GM18520 (cell line): Measurements from ENCODE around the gene COL8A1.

Experiments
- ATAC-seq: cut with Tn5 transposase; IDR thresholded peaks from one replicate; pipeline ENCODE4 v1.9.1; 2021; ENCODE audit not compliant: unreplicated experiment

COL8A1 gene

GRCh38 chr3:99637368-99638111 is 854 bp upstream of the COL8A1 start:
- no peak for ATAC-seq

- no peak for ATAC-seq
Measured at GRCh38 chr3:99639579-99639978, 1.2 kb downstream of the COL8A1 start.

- no peak for ATAC-seq
Measured at GRCh38 chr3:99640214-99640851, 1.9 kb downstream of the COL8A1 start.

GRCh38 chr3:99641480-99641879 is 3.1 kb downstream of the COL8A1 start:
- ATAC-seq = no peak

GRCh38 chr3:99641982-99642381 is 3.6 kb downstream of the COL8A1 start:
- no peak for ATAC-seq

GRCh38 chr3:99644017-99644416 is 5.6 kb downstream of the COL8A1 start:
- ATAC-seq = no peak

- ATAC-seq = no peak
Measured at GRCh38 chr3:99644746-99645145, 6.4 kb downstream of the COL8A1 start.

GRCh38 chr3:99645277-99646106 is 7.1 kb downstream of the COL8A1 start:
- ATAC-seq = no peak

- no peak for ATAC-seq
Measured at GRCh38 chr3:99646107-99646435, 7.7 kb downstream of the COL8A1 start.

- no peak for ATAC-seq
Measured at GRCh38 chr3:99647081-99647480, 8.7 kb downstream of the COL8A1 start.

GRCh38 chr3:99648101-99648500 is 9.7 kb downstream of the COL8A1 start:
- no peak for ATAC-seq

- ATAC-seq = no peak
Measured at GRCh38 chr3:99648516-99648915, 10.1 kb downstream of the COL8A1 start.

GRCh38 chr3:99651531-99651930 is 13.1 kb downstream of the COL8A1 start:
- ATAC-seq = no peak

- ATAC-seq = no peak
Measured at GRCh38 chr3:99656624-99657023, 18.2 kb downstream of the COL8A1 start.

- no peak for ATAC-seq
Measured at GRCh38 chr3:99658274-99658673, 19.9 kb downstream of the COL8A1 start.

GRCh38 chr3:99659032-99659431 is 20.6 kb downstream of the COL8A1 start:
- ATAC-seq = no peak

GRCh38 chr3:99659951-99660350 is 21.6 kb downstream of the COL8A1 start:
- no peak for ATAC-seq

- ATAC-seq = no peak
Measured at GRCh38 chr3:99662838-99663570, 24.6 kb downstream of the COL8A1 start.

GRCh38 chr3:99663977-99664376 is 25.6 kb downstream of the COL8A1 start:
- ATAC-seq = no peak

GRCh38 chr3:99665017-99665416 is 26.6 kb downstream of the COL8A1 start:
- no peak for ATAC-seq

- no peak for ATAC-seq
Measured at GRCh38 chr3:99666201-99666600, 27.8 kb downstream of the COL8A1 start.
